WI38 (cell line): ENCODE results near the gene ATP6AP1.

ENCODE experiments used
- H3K4me3 ChIP-seq: 2 replicates; pipeline ENCODE4 v1.5.1; 2011; ENCODE audit warnings: low read depth, mild to moderate bottlenecking, control low read depth, low read length
- TF ChIP-seq, protein P1 (sequence below): IDR thresholded peaks from 2 replicates; pipeline ENCODE4 v1.5.1; 2012; ENCODE audit warnings: low read depth, mild to moderate bottlenecking, control low read depth, low read length

The ATP6AP1 gene

GRCh38 chrX:154458954-154459778 lies 30.7 kb downstream of the ATP6AP1 start:
- TF ChIP-seq, protein P1, sequence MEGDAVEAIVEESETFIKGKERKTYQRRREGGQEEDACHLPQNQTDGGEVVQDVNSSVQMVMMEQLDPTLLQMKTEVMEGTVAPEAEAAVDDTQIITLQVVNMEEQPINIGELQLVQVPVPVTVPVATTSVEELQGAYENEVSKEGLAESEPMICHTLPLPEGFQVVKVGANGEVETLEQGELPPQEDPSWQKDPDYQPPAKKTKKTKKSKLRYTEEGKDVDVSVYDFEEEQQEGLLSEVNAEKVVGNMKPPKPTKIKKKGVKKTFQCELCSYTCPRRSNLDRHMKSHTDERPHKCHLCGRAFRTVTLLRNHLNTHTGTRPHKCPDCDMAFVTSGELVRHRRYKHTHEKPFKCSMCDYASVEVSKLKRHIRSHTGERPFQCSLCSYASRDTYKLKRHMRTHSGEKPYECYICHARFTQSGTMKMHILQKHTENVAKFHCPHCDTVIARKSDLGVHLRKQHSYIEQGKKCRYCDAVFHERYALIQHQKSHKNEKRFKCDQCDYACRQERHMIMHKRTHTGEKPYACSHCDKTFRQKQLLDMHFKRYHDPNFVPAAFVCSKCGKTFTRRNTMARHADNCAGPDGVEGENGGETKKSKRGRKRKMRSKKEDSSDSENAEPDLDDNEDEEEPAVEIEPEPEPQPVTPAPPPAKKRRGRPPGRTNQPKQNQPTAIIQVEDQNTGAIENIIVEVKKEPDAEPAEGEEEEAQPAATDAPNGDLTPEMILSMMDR: no peak
- H3K4me3 ChIP-seq: peak overlapping the region; percentile 76

DNA sequence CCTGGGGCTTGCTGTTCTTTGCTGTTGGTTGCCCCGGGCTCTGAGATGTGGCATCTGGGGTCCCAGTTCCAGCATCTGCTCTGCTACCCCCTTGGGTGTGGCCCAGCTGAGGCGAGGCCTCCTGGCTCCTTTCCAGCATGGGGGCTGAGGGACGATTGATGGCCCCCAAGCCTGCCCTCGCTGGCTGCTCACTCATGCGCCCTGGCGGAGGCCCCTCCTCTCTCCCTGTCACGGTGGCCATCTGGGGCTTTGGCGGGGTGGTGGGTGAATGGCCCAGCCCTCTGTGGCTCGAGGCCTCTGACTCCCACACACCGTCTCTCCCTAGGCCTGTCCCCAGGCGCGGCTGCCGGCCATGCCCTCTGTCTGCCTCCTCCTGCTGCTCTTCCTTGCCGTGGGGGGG lies 31.4 kb downstream of the ATP6AP1 start:
- H3K4me3 ChIP-seq: peak overlapping the region; percentile 76
- TF ChIP-seq, protein P1: no peak

- TF ChIP-seq, protein P1: no peak
- H3K4me3 ChIP-seq: peak overlapping the region; percentile 76
These were observed 31.8 kb downstream of the ATP6AP1 start for GRCh38 chrX:154460326-154460725.

- no peak overlapping the region for H3K4me3 ChIP-seq
- TF ChIP-seq, protein P1: no peak
These were observed 33.9 kb downstream of the ATP6AP1 start for GRCh38 chrX:154462396-154462795.

- no peak overlapping the region for H3K4me3 ChIP-seq
- TF ChIP-seq, protein P1: no peak
These were observed 35.2 kb downstream of the ATP6AP1 start for GRCh38 chrX:154463611-154464220.

- TF ChIP-seq, protein P1: no peak
- no peak overlapping the region for H3K4me3 ChIP-seq
These were observed 36.4 kb downstream of the ATP6AP1 start for GRCh38 chrX:154464806-154465365.

GRCh38 chrX:154465601-154466000 lies 37.1 kb downstream of the ATP6AP1 start:
- H3K4me3 ChIP-seq: no peak overlapping the region
- TF ChIP-seq, protein P1: no peak
